ENCODE measurements around the gene LAT. TPM values are rescaled to one million over a fixed set of nuclear protein-coding genes. Genes with fewer than 3 reads are reported as not detected.
A peak's percentile ranks its signal among the peaks of the same experiment; 100 is the strongest.

LAT gene, protein sequence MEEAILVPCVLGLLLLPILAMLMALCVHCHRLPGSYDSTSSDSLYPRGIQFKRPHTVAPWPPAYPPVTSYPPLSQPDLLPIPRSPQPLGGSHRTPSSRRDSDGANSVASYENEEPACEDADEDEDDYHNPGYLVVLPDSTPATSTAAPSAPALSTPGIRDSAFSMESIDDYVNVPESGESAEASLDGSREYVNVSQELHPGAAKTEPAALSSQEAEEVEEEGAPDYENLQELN
- total RNA-seq (2021; ENCODE audit: unreplicated experiment) (3.3 TPM), Bru-seq, nascent RNA (not detected), BruChase-seq, experiment 1, labeled RNA remaining after a 6-hour chase (percentile 55 among the genes with signal in this experiment), BruChase-seq, experiment 2, labeled RNA remaining after a 2-hour chase (percentile 46 among the genes with signal in this experiment)
- polyA plus RNA-seq (2012) = 2.0 and 3.0 TPM in 2 replicates
- long read RNA-seq, partial matches to known transcripts = 1 of 6 reads
- long read RNA-seq, other reads (novel, unspliced or antisense) = 2 of 6 reads

- Histone ChIP-seq H3K9ac (ENCODE audit: low read length) (no peak within 1 kb of the TSS), H3K27ac (ENCODE audit: low read depth, low read length) (no peak within 1 kb of the TSS), H3K79me2 (ENCODE audit: insufficient read depth, low read length) (no peaks in the 10 kb centered on the region), H3K4me2 (ENCODE audit: low read length) (no peak within 1 kb of the TSS), H3K9me2 (ENCODE audit: insufficient read depth) (no peaks in the 10 kb centered on the region), H3K36me3 (ENCODE audit: control insufficient read depth in 1 of 2, insufficient read depth in 2 of 2, low read length in 2 of 2) (peaks cover 0 to 15% of the 10 kb centered on the region in 2 experiments; a peak in 2 of 4 replicates), H4K20me1 (ENCODE audit: insufficient read depth) (no peaks in the 10 kb centered on the region), H3K4me1 (ENCODE audit: control insufficient read depth in 1 of 2, insufficient read depth in 2 of 2, low read length in 2 of 2) (no peaks in the 10 kb centered on the region), H3K4me3 (replicated peaks in 1 of 2; ENCODE audit: low read depth in 1 of 2, low read length in 2 of 2) (no peak within 1 kb of the TSS), H3K27me3 (ENCODE audit: insufficient read depth, low read length) (no peaks in the 10 kb centered on the region), H2AFZ (ENCODE audit: low read depth, low read length, poor library complexity, severe bottlenecking) (no peak within 1 kb of the TSS), H3K9me3 (ENCODE audit: control insufficient read depth in 1 of 2, insufficient read depth in 1 of 2, low read depth in 1 of 2, low read length in 2 of 2) (no peaks in the 10 kb centered on the region; a peak in 1 of 4 replicates)
- ChIA-PET CTCF (no interaction called here), POLR2A (no interaction called here), RAD21 (ENCODE audit: low non-redundant PET in 1 of 2, low total read pairs in 2 of 2, uncharacterized antibody in 2 of 2, unreplicated experiment in 2 of 2) (no interaction called here)
- no TSS peak for BruUV-seq (replicated peaks)
- intact Hi-C loops (cut with micrococcal nuclease) = no loop called here
- DNase-seq (ENCODE audit: low read depth, low spot score) (no peak), ATAC-seq (no peak)
- TF ChIP-seq RAD21 (IDR thresholded peaks at IDR 0.05; ENCODE audit: low read depth) (no peak), ZNF274 (IDR thresholded peaks at IDR 0.05; ENCODE audit: low read depth, low read length) (no peak), EGR1 (IDR thresholded peaks at IDR 0.05; ENCODE audit: low read depth) (no peak), SRF (IDR thresholded peaks at IDR 0.05; ENCODE audit: low read depth) (no peak)
- TF ChIP-seq, protein P1, sequence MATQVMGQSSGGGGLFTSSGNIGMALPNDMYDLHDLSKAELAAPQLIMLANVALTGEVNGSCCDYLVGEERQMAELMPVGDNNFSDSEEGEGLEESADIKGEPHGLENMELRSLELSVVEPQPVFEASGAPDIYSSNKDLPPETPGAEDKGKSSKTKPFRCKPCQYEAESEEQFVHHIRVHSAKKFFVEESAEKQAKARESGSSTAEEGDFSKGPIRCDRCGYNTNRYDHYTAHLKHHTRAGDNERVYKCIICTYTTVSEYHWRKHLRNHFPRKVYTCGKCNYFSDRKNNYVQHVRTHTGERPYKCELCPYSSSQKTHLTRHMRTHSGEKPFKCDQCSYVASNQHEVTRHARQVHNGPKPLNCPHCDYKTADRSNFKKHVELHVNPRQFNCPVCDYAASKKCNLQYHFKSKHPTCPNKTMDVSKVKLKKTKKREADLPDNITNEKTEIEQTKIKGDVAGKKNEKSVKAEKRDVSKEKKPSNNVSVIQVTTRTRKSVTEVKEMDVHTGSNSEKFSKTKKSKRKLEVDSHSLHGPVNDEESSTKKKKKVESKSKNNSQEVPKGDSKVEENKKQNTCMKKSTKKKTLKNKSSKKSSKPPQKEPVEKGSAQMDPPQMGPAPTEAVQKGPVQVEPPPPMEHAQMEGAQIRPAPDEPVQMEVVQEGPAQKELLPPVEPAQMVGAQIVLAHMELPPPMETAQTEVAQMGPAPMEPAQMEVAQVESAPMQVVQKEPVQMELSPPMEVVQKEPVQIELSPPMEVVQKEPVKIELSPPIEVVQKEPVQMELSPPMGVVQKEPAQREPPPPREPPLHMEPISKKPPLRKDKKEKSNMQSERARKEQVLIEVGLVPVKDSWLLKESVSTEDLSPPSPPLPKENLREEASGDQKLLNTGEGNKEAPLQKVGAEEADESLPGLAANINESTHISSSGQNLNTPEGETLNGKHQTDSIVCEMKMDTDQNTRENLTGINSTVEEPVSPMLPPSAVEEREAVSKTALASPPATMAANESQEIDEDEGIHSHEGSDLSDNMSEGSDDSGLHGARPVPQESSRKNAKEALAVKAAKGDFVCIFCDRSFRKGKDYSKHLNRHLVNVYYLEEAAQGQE (IDR thresholded peaks at IDR 0.05; ENCODE audit: low read depth) = no peak
- TF ChIP-seq, protein P2, sequence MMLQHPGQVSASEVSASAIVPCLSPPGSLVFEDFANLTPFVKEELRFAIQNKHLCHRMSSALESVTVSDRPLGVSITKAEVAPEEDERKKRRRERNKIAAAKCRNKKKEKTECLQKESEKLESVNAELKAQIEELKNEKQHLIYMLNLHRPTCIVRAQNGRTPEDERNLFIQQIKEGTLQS (IDR thresholded peaks at IDR 0.05) = no peak
Measured at GRCh38 chr16:28984619-28985135, at the start of gene LAT. LAT (plus strand) TSS chr16:28985052; CDS start chr16:28985418, 366 bp downstream.

Data from HCT116 (cell line).